OCI-LY7 (cell line): Measurements from ENCODE around the gene NATD1.

Experiments used
- EZH2phosphoT487 ChIP-seq: fragments of 200-600 bp; sonication (generic); IDR thresholded peaks from 2 replicates; pipeline ENCODE4 v1.6.1; 2018; ENCODE audit warnings: low read depth, borderline replicate concordance, mild to moderate bottlenecking, mixed run types, antibody characterized with exemption, low read length, moderate library complexity, mixed read lengths
- TF ChIP-seq, protein P1 (sequence below): fragments of 200-600 bp; sonication (generic); conservative IDR thresholded peaks from 2 replicates; pipeline ENCODE4 v1.5.1; 2014; ENCODE audit warnings: mild to moderate bottlenecking, antibody characterized with exemption, low read length, moderate library complexity, mixed read lengths

- TF ChIP-seq, protein P1, sequence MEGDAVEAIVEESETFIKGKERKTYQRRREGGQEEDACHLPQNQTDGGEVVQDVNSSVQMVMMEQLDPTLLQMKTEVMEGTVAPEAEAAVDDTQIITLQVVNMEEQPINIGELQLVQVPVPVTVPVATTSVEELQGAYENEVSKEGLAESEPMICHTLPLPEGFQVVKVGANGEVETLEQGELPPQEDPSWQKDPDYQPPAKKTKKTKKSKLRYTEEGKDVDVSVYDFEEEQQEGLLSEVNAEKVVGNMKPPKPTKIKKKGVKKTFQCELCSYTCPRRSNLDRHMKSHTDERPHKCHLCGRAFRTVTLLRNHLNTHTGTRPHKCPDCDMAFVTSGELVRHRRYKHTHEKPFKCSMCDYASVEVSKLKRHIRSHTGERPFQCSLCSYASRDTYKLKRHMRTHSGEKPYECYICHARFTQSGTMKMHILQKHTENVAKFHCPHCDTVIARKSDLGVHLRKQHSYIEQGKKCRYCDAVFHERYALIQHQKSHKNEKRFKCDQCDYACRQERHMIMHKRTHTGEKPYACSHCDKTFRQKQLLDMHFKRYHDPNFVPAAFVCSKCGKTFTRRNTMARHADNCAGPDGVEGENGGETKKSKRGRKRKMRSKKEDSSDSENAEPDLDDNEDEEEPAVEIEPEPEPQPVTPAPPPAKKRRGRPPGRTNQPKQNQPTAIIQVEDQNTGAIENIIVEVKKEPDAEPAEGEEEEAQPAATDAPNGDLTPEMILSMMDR: no peak
- no peak for TF ChIP-seq EZH2phosphoT487
Observed at GRCh38 chr17:21212826-21213637, 40.2 kb downstream of the NATD1 start.
